Panc1 (cell line): ENCODE results near the gene TGM3. TPM values are rescaled to one million over a fixed set of nuclear protein-coding genes. Genes with fewer than 3 reads are reported as not detected.

Experiments
- ATAC-seq: fragments of 200-7000 bp; cut with Tn5 transposase; 2 replicates; pipeline ENCODE4 v1.9.1; 2020; ENCODE audit warnings: mild to moderate bottlenecking, moderate library complexity
- BruUV-seq: library from RNA; stranded (reverse); fragments of 400-500 nt; replicated peaks from 2 replicates; lab custom pipeline; 2021; lab: Mats Ljungman, UMichigan
- CTCF ChIA-PET: fragments of 300-600 bp; sonication (Branson Sonifier 250); formaldehyde crosslinking; loops from one replicate; lab custom pipeline; 2022; ENCODE audit warnings: antibody characterized with exemption; lab: Charles Lee
- POLR2A ChIA-PET: fragments of 300-600 bp; sonication (Branson Sonifier 250); formaldehyde crosslinking; loops from one replicate; lab custom pipeline; 2022; ENCODE audit warnings: antibody characterized with exemption; lab: Charles Lee
- DNase-seq: peaks from one replicate; pipeline ENCODE4 v3.0.0-alpha.2; 2010; ENCODE audit warnings: low read depth, low spot score
- H3K27ac ChIP-seq: 2 replicates; pipeline ENCODE4 v1.5.1; 2011; ENCODE audit warnings: mild to moderate bottlenecking, low read length, inconsistent platforms
- H3K27me3 ChIP-seq: fragments of 200-500 bp; sonication (Bioruptor generic); 2 replicates; pipeline ENCODE4 v1.6.0; 2014; ENCODE audit warnings: low read length, inconsistent platforms; ENCODE audit not compliant: control insufficient read depth, insufficient read depth
- H3K36me3 ChIP-seq: fragments of 200-500 bp; sonication (Bioruptor generic); 2 replicates; pipeline ENCODE4 v1.5.1; 2014; ENCODE audit warnings: inconsistent platforms, mild to moderate bottlenecking, low read length, moderate library complexity; ENCODE audit not compliant: control insufficient read depth, insufficient read depth
- H3K4me1 ChIP-seq: 2 replicates; pipeline ENCODE4 v1.5.1; 2011; ENCODE audit warnings: inconsistent platforms, mild to moderate bottlenecking, low read length, moderate library complexity; ENCODE audit not compliant: control insufficient read depth, insufficient read depth
- H3K4me3 ChIP-seq, 2 experiments: 2 replicates each; pipeline ENCODE4 v1.5.1; 2011 to 2012; ENCODE audit warnings: low read depth in 2 of 2, low read length in 2 of 2, mild to moderate bottlenecking in 2 of 2, inconsistent platforms in 1 of 2, moderate library complexity in 1 of 2
- H3K9me3 ChIP-seq: fragments of 200-500 bp; sonication (Bioruptor generic); 2 replicates; pipeline ENCODE4 v1.5.1; 2014; ENCODE audit warnings: low read depth, mild to moderate bottlenecking, inconsistent platforms, low read length, moderate library complexity; ENCODE audit not compliant: control insufficient read depth, insufficient read depth
- POLR2AphosphoS5 ChIP-seq: IDR thresholded peaks from 2 replicates; pipeline ENCODE4 v1.6.1; 2012; ENCODE audit warnings: mild to moderate bottlenecking, low read depth, low read length, moderate library complexity
- SIN3A ChIP-seq: IDR thresholded peaks from 2 replicates; pipeline ENCODE4 v1.6.1; 2012; ENCODE audit warnings: low read depth, mild to moderate bottlenecking, low read length, moderate library complexity, borderline replicate concordance; ENCODE audit not compliant: insufficient read depth
- TCF7L2 ChIP-seq: IDR thresholded peaks from 2 replicates; pipeline ENCODE4 v1.6.1; 2011; ENCODE audit warnings: mild to moderate bottlenecking, low read depth, low read length, inconsistent platforms
- in situ Hi-C: cut with HindIII; loops from 2 replicates; pipeline ENCODE4 v1.10.0; 2016; ENCODE audit warnings: low sequenced_read_pairs, low pct_unique_long_range_greater_than_20kb
- intact Hi-C: fragments of 100-400 bp; cut with micrococcal nuclease; formaldehyde crosslinking; loops from one replicate; pipeline ENCODE4 v1.10.0; 2022; ENCODE audit not compliant: unreplicated experiment
- total RNA-seq: library from RNA; stranded (reverse); gene quantifications from one replicate; pipeline ENCODE4 v1.2.1, GENCODE V29; 2021; ENCODE audit not compliant: unreplicated experiment
- TF ChIP-seq, protein P1 (sequence below), 2 experiments: IDR thresholded peaks; 2 replicates each; pipeline ENCODE4 v1.6.1; 2011 to 2012; ENCODE audit warnings: low read depth in 2 of 2, control low read depth in 1 of 2, low read length in 1 of 2, mild to moderate bottlenecking in 1 of 2, moderate library complexity in 1 of 2; ENCODE audit not compliant: insufficient read depth in 1 of 2
- TF ChIP-seq, protein P2 (sequence below): fragments of 450-650 bp; IDR thresholded peaks from 2 replicates; pipeline ENCODE4 v1.5.1; 2017; ENCODE audit warnings: mild to moderate bottlenecking

TGM3 gene
- total RNA-seq, 1 experiment from 2014 or later: not detected

DNA sequence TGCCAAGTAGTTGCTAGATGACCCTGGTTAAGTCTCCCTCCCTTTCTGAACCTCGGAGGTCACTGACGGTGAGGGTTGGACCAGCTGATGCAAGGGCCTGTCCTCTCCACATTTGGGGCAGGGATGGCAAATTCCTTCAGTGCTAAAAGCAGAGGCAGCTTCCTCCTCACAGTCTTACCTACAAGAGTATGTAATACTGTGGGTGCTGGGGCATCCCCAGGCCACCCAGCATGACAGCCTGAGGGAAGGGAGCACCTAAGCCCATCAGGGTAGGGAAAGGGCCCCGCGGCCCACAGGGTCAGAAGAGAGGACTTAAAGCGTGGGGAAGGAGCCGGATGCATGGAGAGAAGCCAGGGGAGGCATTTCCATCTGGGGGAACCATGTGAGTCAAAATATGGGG, 38.0 kb downstream of the TGM3 start:
- no peak for TF ChIP-seq POLR2AphosphoS5
- TF ChIP-seq SIN3A: no peak
- TF ChIP-seq TCF7L2: no peak
- TF ChIP-seq, protein P1, sequence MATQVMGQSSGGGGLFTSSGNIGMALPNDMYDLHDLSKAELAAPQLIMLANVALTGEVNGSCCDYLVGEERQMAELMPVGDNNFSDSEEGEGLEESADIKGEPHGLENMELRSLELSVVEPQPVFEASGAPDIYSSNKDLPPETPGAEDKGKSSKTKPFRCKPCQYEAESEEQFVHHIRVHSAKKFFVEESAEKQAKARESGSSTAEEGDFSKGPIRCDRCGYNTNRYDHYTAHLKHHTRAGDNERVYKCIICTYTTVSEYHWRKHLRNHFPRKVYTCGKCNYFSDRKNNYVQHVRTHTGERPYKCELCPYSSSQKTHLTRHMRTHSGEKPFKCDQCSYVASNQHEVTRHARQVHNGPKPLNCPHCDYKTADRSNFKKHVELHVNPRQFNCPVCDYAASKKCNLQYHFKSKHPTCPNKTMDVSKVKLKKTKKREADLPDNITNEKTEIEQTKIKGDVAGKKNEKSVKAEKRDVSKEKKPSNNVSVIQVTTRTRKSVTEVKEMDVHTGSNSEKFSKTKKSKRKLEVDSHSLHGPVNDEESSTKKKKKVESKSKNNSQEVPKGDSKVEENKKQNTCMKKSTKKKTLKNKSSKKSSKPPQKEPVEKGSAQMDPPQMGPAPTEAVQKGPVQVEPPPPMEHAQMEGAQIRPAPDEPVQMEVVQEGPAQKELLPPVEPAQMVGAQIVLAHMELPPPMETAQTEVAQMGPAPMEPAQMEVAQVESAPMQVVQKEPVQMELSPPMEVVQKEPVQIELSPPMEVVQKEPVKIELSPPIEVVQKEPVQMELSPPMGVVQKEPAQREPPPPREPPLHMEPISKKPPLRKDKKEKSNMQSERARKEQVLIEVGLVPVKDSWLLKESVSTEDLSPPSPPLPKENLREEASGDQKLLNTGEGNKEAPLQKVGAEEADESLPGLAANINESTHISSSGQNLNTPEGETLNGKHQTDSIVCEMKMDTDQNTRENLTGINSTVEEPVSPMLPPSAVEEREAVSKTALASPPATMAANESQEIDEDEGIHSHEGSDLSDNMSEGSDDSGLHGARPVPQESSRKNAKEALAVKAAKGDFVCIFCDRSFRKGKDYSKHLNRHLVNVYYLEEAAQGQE (IDR thresholded peaks at IDR 0.05; ENCODE audit: insufficient read depth in 1 of 2, low read depth in 2 of 2, low read length in 1 of 2): no peak
- TF ChIP-seq, protein P2, sequence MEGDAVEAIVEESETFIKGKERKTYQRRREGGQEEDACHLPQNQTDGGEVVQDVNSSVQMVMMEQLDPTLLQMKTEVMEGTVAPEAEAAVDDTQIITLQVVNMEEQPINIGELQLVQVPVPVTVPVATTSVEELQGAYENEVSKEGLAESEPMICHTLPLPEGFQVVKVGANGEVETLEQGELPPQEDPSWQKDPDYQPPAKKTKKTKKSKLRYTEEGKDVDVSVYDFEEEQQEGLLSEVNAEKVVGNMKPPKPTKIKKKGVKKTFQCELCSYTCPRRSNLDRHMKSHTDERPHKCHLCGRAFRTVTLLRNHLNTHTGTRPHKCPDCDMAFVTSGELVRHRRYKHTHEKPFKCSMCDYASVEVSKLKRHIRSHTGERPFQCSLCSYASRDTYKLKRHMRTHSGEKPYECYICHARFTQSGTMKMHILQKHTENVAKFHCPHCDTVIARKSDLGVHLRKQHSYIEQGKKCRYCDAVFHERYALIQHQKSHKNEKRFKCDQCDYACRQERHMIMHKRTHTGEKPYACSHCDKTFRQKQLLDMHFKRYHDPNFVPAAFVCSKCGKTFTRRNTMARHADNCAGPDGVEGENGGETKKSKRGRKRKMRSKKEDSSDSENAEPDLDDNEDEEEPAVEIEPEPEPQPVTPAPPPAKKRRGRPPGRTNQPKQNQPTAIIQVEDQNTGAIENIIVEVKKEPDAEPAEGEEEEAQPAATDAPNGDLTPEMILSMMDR: no peak
- no peak; the same call in 1 of the 2 replicates for ATAC-seq
- no peak overlapping the region for H3K4me3 ChIP-seq
- no peaks in the 10 kb centered on the region for H3K36me3 ChIP-seq
- H3K9me3 ChIP-seq: no peaks in the 10 kb centered on the region
- intact Hi-C loops: no loop called here
- BruUV-seq: no TSS peak
- H3K27ac ChIP-seq: no peak overlapping the region
- in situ Hi-C loops: no loop called here
- DNase-seq: no peak
- H3K27me3 ChIP-seq: peaks cover 5% of the 10 kb centered on the region; the same call in 1 of the 2 replicates
- ChIA-PET CTCF (interaction anchor here (0.6 kb wide), 1 partner anchor 161 kb away, joined by 4 read pairs; no protein-coding TSS in a partner anchor), POLR2A (no interaction called here)
- H3K4me1 ChIP-seq: no peaks in the 10 kb centered on the region

DNA sequence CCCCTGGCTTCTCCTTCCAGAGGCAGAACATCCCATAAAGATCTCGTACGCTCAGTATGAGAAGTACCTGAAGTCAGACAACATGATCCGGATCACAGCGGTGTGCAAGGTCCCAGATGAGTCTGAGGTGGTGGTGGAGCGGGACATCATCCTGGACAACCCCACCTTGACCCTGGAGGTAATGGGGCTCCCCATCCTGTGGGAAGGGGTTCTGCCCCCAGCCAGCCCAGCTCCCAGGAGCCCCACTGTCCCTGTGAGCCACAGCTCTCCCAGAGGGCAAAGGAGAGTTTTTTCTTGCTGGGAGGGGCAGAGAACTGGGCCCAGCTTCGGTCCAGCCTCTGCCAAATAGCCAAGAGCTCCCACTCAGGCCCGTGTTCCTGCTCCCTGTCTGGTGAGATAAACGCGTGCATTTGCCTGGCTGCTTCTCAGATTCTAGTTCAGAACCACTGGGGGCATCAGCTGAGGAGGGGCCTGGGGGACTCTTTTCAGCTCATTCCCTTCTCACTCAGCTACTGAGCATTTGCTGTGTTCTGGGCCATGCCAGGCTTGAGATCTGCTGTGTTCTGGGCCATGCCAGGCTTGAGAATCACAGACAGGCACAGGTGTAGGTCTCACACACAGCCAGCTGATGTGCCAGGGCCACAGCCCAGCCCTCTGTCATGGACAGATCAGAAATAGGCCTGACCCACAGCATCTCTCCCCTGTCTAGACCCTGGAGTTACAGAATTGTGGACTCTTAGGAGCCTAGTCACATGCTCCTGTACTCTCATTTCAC, 39.5 kb downstream of the TGM3 start:
- H3K4me1 ChIP-seq: no peaks in the 10 kb centered on the region
- in situ Hi-C loops: no loop called here
- TF ChIP-seq SIN3A (no peak), POLR2AphosphoS5 (no peak), TCF7L2 (no peak)
- TF ChIP-seq, protein P2: no peak
- TF ChIP-seq, protein P1 (IDR thresholded peaks at IDR 0.05; ENCODE audit: insufficient read depth in 1 of 2, low read depth in 2 of 2, low read length in 1 of 2): no peak
- no peaks in the 10 kb centered on the region for H3K9me3 ChIP-seq
- ATAC-seq: no peak
- BruUV-seq: no TSS peak
- no peaks in the 10 kb centered on the region for H3K36me3 ChIP-seq
- ChIA-PET POLR2A (no interaction called here), CTCF (no interaction called here)
- intact Hi-C loops: no loop called here
- H3K27me3 ChIP-seq: peaks cover 5% of the 10 kb centered on the region; the same call in 1 of the 2 replicates
- H3K27ac ChIP-seq: no peak overlapping the region
- no peak overlapping the region for H3K4me3 ChIP-seq
- no peak for DNase-seq
